Loucy (cell line): ENCODE data around the gene ETFB.

Experiments
- H2AFZ ChIP-seq: fragments of 200-600 bp; sonication (generic); 2 replicates; pipeline ENCODE4 v1.6.0; 2016; ENCODE audit warnings: antibody characterized with exemption, mild to moderate bottlenecking, low read length, moderate library complexity
- H3F3A ChIP-seq: fragments of 200-600 bp; 2 replicates; pipeline ENCODE4 v1.6.0; 2016; ENCODE audit warnings: antibody characterized with exemption, low read depth, mild to moderate bottlenecking
- H3K27me3 ChIP-seq: fragments of 200-600 bp; sonication (generic); 2 replicates; pipeline ENCODE4 v1.6.1; 2014; ENCODE audit warnings: low read length, mild to moderate bottlenecking; ENCODE audit not compliant: insufficient read depth, poor library complexity, severe bottlenecking
- H3K36me3 ChIP-seq: fragments of 200-600 bp; sonication (generic); 2 replicates; pipeline ENCODE4 v1.6.1; 2016; ENCODE audit warnings: low read length; ENCODE audit not compliant: insufficient read depth
- H3K4me1 ChIP-seq: fragments of 200-600 bp; sonication (generic); 2 replicates; pipeline ENCODE4 v1.5.1; 2014; ENCODE audit warnings: low read length, mild to moderate bottlenecking; ENCODE audit not compliant: insufficient read depth, poor library complexity, severe bottlenecking
- H3K4me2 ChIP-seq: fragments of 200-600 bp; sonication (generic); 2 replicates; pipeline ENCODE4 v1.6.0; 2014; ENCODE audit warnings: antibody characterized with exemption, low read length, low read depth, mild to moderate bottlenecking; ENCODE audit not compliant: poor library complexity, severe bottlenecking
- H3K4me3 ChIP-seq: fragments of 200-600 bp; sonication (generic); 2 replicates; pipeline ENCODE4 v1.5.1; 2014; ENCODE audit warnings: low read length, mild to moderate bottlenecking, mixed read lengths; ENCODE audit not compliant: poor library complexity, severe bottlenecking
- H3K79me2 ChIP-seq: fragments of 200-600 bp; sonication (generic); 2 replicates; pipeline ENCODE4 v1.6.1; 2014; ENCODE audit warnings: low read length; ENCODE audit not compliant: insufficient read depth
- H3K9ac ChIP-seq: fragments of 200-600 bp; sonication (generic); 2 replicates; pipeline ENCODE4 v1.6.0; 2014; ENCODE audit warnings: mild to moderate bottlenecking, low read depth, low read length, moderate library complexity; ENCODE audit not compliant: poor library complexity, severe bottlenecking
- H3K9me2 ChIP-seq: fragments of 200-600 bp; sonication (generic); replicated peaks from 2 replicates; pipeline ENCODE4 v1.6.1; 2016; ENCODE audit warnings: low read depth, low read length, mixed read lengths
- H3K9me3 ChIP-seq: fragments of 200-600 bp; sonication (generic); 2 replicates; pipeline ENCODE4 v1.6.1; 2014; ENCODE audit warnings: mild to moderate bottlenecking, antibody characterized with exemption, low read length, low read depth; ENCODE audit not compliant: insufficient read depth
- H4K20me1 ChIP-seq: fragments of 200-600 bp; sonication (generic); 2 replicates; pipeline ENCODE4 v1.6.0; 2014; ENCODE audit warnings: antibody characterized with exemption, low read length, mild to moderate bottlenecking; ENCODE audit not compliant: insufficient read depth, poor library complexity, severe bottlenecking
- EZH2phosphoT487 ChIP-seq: fragments of 200-600 bp; IDR thresholded peaks from 2 replicates; pipeline ENCODE4 v1.6.1; 2018; ENCODE audit warnings: antibody characterized with exemption, mild to moderate bottlenecking, moderate library complexity, borderline replicate concordance
- TF ChIP-seq, protein P1 (sequence below): fragments of 200-600 bp; sonication (generic); conservative IDR thresholded peaks from 2 replicates; pipeline ENCODE4 v1.5.1; 2014; ENCODE audit warnings: mild to moderate bottlenecking, antibody characterized with exemption, low read length

Gene ETFB

DNA sequence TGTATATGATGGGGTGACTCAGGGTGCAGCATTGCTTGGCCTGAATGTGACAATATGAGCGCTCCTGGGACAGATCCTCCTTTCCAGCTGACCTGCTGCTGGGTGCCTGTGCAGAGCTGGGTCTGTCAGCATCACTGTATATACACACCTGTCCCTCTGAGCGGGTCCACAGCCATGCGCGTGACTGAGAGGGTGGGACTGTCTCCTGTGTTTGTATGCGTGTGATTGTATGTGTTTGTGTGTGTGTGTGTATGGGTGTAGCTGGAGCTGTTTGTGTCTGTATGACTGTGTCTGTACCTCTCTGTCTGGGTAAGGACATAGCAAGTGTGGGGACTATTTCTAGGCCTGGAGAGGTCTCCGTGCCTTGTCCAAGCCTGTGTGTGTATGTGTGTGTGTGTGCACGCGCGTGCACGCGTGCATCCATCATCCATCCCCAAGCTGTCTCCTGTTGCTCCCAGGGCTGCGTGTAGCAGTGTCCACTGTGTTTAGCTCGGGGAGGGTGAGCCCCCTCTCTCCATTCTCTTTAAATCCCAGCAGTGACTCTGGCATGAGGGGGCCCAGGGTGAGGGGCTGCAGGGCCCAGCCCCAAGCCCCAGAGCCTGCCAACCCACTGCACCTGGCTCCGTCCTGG, 46.4 kb downstream of the ETFB start:
- H4K20me1 ChIP-seq = no peaks in the 10 kb centered on the region
- TF ChIP-seq EZH2phosphoT487 = no peak
- TF ChIP-seq, protein P1, sequence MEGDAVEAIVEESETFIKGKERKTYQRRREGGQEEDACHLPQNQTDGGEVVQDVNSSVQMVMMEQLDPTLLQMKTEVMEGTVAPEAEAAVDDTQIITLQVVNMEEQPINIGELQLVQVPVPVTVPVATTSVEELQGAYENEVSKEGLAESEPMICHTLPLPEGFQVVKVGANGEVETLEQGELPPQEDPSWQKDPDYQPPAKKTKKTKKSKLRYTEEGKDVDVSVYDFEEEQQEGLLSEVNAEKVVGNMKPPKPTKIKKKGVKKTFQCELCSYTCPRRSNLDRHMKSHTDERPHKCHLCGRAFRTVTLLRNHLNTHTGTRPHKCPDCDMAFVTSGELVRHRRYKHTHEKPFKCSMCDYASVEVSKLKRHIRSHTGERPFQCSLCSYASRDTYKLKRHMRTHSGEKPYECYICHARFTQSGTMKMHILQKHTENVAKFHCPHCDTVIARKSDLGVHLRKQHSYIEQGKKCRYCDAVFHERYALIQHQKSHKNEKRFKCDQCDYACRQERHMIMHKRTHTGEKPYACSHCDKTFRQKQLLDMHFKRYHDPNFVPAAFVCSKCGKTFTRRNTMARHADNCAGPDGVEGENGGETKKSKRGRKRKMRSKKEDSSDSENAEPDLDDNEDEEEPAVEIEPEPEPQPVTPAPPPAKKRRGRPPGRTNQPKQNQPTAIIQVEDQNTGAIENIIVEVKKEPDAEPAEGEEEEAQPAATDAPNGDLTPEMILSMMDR = no peak
- H3K36me3 ChIP-seq = no peaks in the 10 kb centered on the region
- H3K9ac ChIP-seq = no peak overlapping the region
- H3K27me3 ChIP-seq = no peaks in the 10 kb centered on the region
- no peak overlapping the region for H3K4me2 ChIP-seq
- no peaks in the 10 kb centered on the region for H3F3A ChIP-seq
- no peaks in the 10 kb centered on the region for H3K4me1 ChIP-seq
- H2AFZ ChIP-seq = no peak overlapping the region
- no peaks in the 10 kb centered on the region for H3K79me2 ChIP-seq
- no peak overlapping the region for H3K4me3 ChIP-seq
- H3K9me3 ChIP-seq = no peaks in the 10 kb centered on the region
- no peaks in the 10 kb centered on the region for H3K9me2 ChIP-seq

DNA sequence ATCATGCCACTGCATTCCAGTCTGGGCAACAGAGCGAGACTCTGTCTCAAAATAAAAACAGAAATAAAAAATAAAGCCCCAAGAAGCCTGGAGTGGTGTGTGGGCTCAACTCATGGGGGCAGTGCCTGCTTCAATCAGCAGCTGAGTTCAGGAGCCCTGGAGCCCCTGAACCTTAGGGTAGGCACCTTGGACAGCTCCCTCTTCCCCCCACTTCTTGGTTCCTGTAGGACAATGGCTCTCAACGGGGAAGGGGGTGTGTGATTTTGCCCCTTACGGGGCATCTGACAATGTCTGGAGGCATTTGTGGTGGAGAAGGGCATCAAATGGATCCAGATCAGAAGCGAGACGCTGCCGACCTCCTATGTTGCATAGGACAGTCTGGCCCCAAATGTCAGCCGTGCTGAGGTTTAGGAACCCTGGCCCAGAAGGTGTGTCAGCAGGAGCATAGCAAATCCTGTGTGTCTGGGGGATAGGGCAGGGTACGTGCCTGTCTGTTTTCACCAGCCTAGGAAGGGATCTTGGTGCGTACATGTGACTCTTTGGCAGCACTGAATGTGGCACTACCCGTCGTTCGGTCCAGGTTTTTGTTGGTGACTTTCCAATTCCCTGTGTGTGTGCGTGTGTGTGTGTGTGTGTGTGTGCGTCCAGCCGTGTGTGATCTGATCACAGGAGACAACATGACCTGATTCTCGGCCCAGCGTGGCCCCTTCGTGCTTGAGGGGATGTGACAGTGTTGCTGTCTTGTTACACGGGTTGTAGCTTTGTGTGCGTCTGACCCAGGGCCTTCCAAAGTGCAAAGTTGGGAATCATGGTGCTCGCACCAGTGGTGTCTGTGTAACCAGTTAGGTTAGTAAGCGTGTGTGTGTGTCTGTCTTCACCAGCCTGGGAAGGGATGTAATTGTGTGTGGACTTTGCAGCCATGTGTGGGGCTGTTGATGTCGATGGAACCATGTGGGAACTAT, 47.2 kb downstream of the ETFB start:
- TF ChIP-seq, protein P1 = no peak
- TF ChIP-seq EZH2phosphoT487 = no peak
- H3K4me2 ChIP-seq = no peak overlapping the region
- H3K9ac ChIP-seq = no peak overlapping the region
- no peaks in the 10 kb centered on the region for H3K9me3 ChIP-seq
- H4K20me1 ChIP-seq = no peaks in the 10 kb centered on the region
- no peaks in the 10 kb centered on the region for H3K9me2 ChIP-seq
- H3K4me1 ChIP-seq = no peaks in the 10 kb centered on the region
- no peaks in the 10 kb centered on the region for H3K27me3 ChIP-seq
- no peaks in the 10 kb centered on the region for H3K79me2 ChIP-seq
- no peaks in the 10 kb centered on the region for H3F3A ChIP-seq
- no peak overlapping the region for H3K4me3 ChIP-seq
- no peaks in the 10 kb centered on the region for H3K36me3 ChIP-seq
- H2AFZ ChIP-seq = no peak overlapping the region

DNA sequence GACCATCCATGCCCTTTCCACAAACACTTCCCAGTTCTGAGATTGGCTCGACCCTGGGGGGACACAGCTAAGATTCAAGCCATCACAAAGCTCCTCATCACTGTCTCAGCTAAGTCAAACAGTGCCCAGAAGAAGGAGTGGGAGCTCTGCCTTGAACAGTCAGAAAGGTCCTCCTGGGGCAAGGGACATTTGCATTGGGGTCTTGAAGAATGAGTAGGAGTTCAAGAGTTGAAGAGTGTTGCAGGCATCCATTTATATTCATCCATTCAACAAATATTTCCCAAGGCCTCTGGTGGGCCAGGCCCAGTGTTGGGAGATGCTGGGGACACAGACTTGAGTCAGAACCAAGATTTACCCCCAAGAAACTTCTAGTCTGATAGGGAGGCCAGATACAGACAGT, 48.2 kb downstream of the ETFB start:
- Histone ChIP-seq H3K79me2 (no peaks in the 10 kb centered on the region), H3K4me1 (no peaks in the 10 kb centered on the region), H3F3A (no peaks in the 10 kb centered on the region), H4K20me1 (no peaks in the 10 kb centered on the region), H2AFZ (no peak overlapping the region), H3K36me3 (no peaks in the 10 kb centered on the region), H3K9me2 (no peaks in the 10 kb centered on the region), H3K27me3 (no peaks in the 10 kb centered on the region), H3K9ac (no peak overlapping the region), H3K9me3 (no peaks in the 10 kb centered on the region), H3K4me2 (no peak overlapping the region), H3K4me3 (no peak overlapping the region)
- TF ChIP-seq, protein P1 = no peak
